Glutamatergic neuron (in vitro differentiated cells): Measurements from ENCODE around the gene CCDC112. TPM values are rescaled to one million over a fixed set of nuclear protein-coding genes. Genes with fewer than 3 reads are reported as not detected.

ENCODE experiments used
- DNase-seq: peaks from one replicate; pipeline ENCODE4 v3.0.0; 2022
- H3K27ac Mint-ChIP-seq: one replicate; pipeline ENCODE4 v1.8.0; 2020; ENCODE audit warnings: mild to moderate bottlenecking, mixed read lengths, inconsistent platforms; ENCODE audit not compliant: unreplicated experiment
- H3K27me3 Mint-ChIP-seq: one replicate; pipeline ENCODE4 v1.8.0; 2020; ENCODE audit warnings: mild to moderate bottlenecking, moderate library complexity, mixed read lengths, inconsistent platforms; ENCODE audit not compliant: unreplicated experiment
- H3K36me3 Mint-ChIP-seq: one replicate; pipeline ENCODE4 v1.8.0; 2020; ENCODE audit warnings: mild to moderate bottlenecking, mixed read lengths, inconsistent platforms; ENCODE audit not compliant: unreplicated experiment
- H3K4me1 Mint-ChIP-seq: one replicate; pipeline ENCODE4 v1.8.0; 2020; ENCODE audit warnings: mild to moderate bottlenecking, low read depth, mixed read lengths, inconsistent platforms; ENCODE audit not compliant: unreplicated experiment
- H3K4me3 Mint-ChIP-seq: one replicate; pipeline ENCODE4 v1.8.0; 2020; ENCODE audit warnings: mild to moderate bottlenecking, mixed read lengths, inconsistent platforms; ENCODE audit not compliant: unreplicated experiment
- H3K9me3 Mint-ChIP-seq: one replicate; pipeline ENCODE4 v1.8.0; 2020; ENCODE audit warnings: mild to moderate bottlenecking, moderate library complexity, mixed read lengths, inconsistent platforms; ENCODE audit not compliant: unreplicated experiment
- CTCF ChIP-seq: fragments of 200-600 bp; sonication (generic); IDR thresholded peaks from one replicate; pipeline ENCODE4 v1.5.0; 2021; ENCODE audit not compliant: partially characterized antibody, unreplicated experiment
- total RNA-seq: library from RNA; stranded (reverse); fragmentation: NEBNext Ultra II Directional; extraction: Animal tissue kit (Norgen Biotek cat#: 25700); gene quantifications from one replicate; pipeline ENCODE4 v1.2.1, GENCODE V29; 2021; ENCODE audit not compliant: unreplicated experiment

CCDC112 gene
- total RNA-seq, 1 donor from 2014 or later = 53.7 TPM

GRCh38 chr5:115341745-115342144 is 45.3 kb upstream of the CCDC112 start:
- DNase-seq = no peak
- Mint-ChIP-seq H3K27me3 (no peaks in the 10 kb centered on the region), H3K4me3 (no peak overlapping the region), H3K27ac (no peak overlapping the region), H3K4me1 (no peaks in the 10 kb centered on the region), H3K9me3 (no peaks in the 10 kb centered on the region), H3K36me3 (no peaks in the 10 kb centered on the region)
- no peak for TF ChIP-seq CTCF

GRCh38 chr5:115338851-115339250 is 42.4 kb upstream of the CCDC112 start:
- Mint-ChIP-seq H3K4me3 (no peak overlapping the region), H3K36me3 (no peaks in the 10 kb centered on the region), H3K27ac (no peak overlapping the region), H3K4me1 (no peaks in the 10 kb centered on the region), H3K9me3 (no peaks in the 10 kb centered on the region), H3K27me3 (no peaks in the 10 kb centered on the region)
- DNase-seq = no peak
- no peak for TF ChIP-seq CTCF

GRCh38 chr5:115337882-115338281 is 41.4 kb upstream of the CCDC112 start:
- Mint-ChIP-seq H3K4me1 (no peaks in the 10 kb centered on the region), H3K27ac (no peak overlapping the region), H3K36me3 (no peaks in the 10 kb centered on the region), H3K4me3 (no peak overlapping the region), H3K9me3 (peaks cover 1% of the 10 kb centered on the region), H3K27me3 (no peaks in the 10 kb centered on the region)
- TF ChIP-seq CTCF = no peak
- DNase-seq = no peak

GRCh38 chr5:115336964-115337363 is 40.5 kb upstream of the CCDC112 start:
- H3K36me3 Mint-ChIP-seq = no peaks in the 10 kb centered on the region
- H3K4me3 Mint-ChIP-seq = no peak overlapping the region
- no peak overlapping the region for H3K27ac Mint-ChIP-seq
- peaks cover 1% of the 10 kb centered on the region for H3K9me3 Mint-ChIP-seq
- no peak for TF ChIP-seq CTCF
- H3K27me3 Mint-ChIP-seq = no peaks in the 10 kb centered on the region
- no peak for DNase-seq
- H3K4me1 Mint-ChIP-seq = no peaks in the 10 kb centered on the region

- no peak for DNase-seq
- Mint-ChIP-seq H3K4me1 (no peaks in the 10 kb centered on the region), H3K4me3 (no peak overlapping the region), H3K27ac (no peak overlapping the region), H3K36me3 (no peaks in the 10 kb centered on the region), H3K9me3 (peaks cover 1% of the 10 kb centered on the region), H3K27me3 (no peaks in the 10 kb centered on the region)
- TF ChIP-seq CTCF = no peak
Observed at GRCh38 chr5:115336201-115336720, 39.8 kb upstream of the CCDC112 start.
